Measurements from ENCODE around the gene UST. TPM values are rescaled to one million over a fixed set of nuclear protein-coding genes. Genes with fewer than 3 reads are reported as not detected.

UST gene
- total RNA-seq, 1 experiment from 2014 or later = 3.9 TPM

- H3F3A ChIP-seq (ENCODE audit: low read length, unreplicated experiment) = no peaks in the 10 kb centered on the region
- intact Hi-C loops (cut with micrococcal nuclease) = no loop called here
- H3K9ac ChIP-seq (ENCODE audit: low read length) = no peak overlapping the region
- no peaks in the 10 kb centered on the region for H3K9me2 ChIP-seq (replicated peaks; ENCODE audit: low read length)
- no TSS peak for BruUV-seq (replicated peaks)
- H3K79me2 ChIP-seq (ENCODE audit: low read length) = no peaks in the 10 kb centered on the region
- H3K4me3 ChIP-seq (ENCODE audit: low read length) = no peak overlapping the region
- ATAC-seq (no peak), DNase-seq (no peak)
- H3K36me3 ChIP-seq (ENCODE audit: low read depth, low read length) = no peaks in the 10 kb centered on the region
- no peaks in the 10 kb centered on the region for H3K4me1 ChIP-seq (ENCODE audit: insufficient read depth, low read length)
- no peaks in the 10 kb centered on the region for H3K27me3 ChIP-seq (ENCODE audit: low read length)
- CTCF ChIA-PET = no interaction called here
- H2AFZ ChIP-seq (ENCODE audit: low read length) = no peak overlapping the region
- H3K4me2 ChIP-seq (ENCODE audit: low read length) = no peak overlapping the region
- no peaks in the 10 kb centered on the region for H4K20me1 ChIP-seq (ENCODE audit: low read length)
- POLR2A ChIA-PET (ENCODE audit: unreplicated experiment) = no interaction called here
- H3K27ac ChIP-seq (ENCODE audit: low read length) = no peak overlapping the region
- TF ChIP-seq EZH2 (IDR thresholded peaks at IDR 0.05; ENCODE audit: low read length, unreplicated experiment) (no peak), CTCF (conservative IDR thresholded peaks at IDR 0.05; ENCODE audit: low read depth, low read length) (no peak), EZH2phosphoT487 (IDR thresholded peaks at IDR 0.05; ENCODE audit: borderline replicate concordance, low read length) (no peak)
- H3K9me3 ChIP-seq (ENCODE audit: low read length) = no peaks in the 10 kb centered on the region
Measured at GRCh38 chr6:148990403-148990802, 243.6 kb downstream of the UST start.

GRCh38 chr6:148996815-148997214 is 250.0 kb downstream of the UST start:
- POLR2A ChIA-PET (ENCODE audit: unreplicated experiment) = no interaction called here
- ATAC-seq (no peak), DNase-seq (no peak)

GRCh38 chr6:148997865-148998264 is 251.0 kb downstream of the UST start:
- no peak for DNase-seq

More at GRCh38 chr6:148996815-148997214, 250.0 kb downstream of the UST start:
- 0 out of 2 replicates have a peak, but pooled peaks cover 5% of the 10 kb centered on the region for H3K36me3 ChIP-seq (ENCODE audit: low read depth, low read length)
- no peak for TF ChIP-seq CTCF (conservative IDR thresholded peaks at IDR 0.05; ENCODE audit: low read depth, low read length)
- no peaks in the 10 kb centered on the region for H3K27me3 ChIP-seq (ENCODE audit: low read length)
- no peak overlapping the region for H3K4me3 ChIP-seq (ENCODE audit: low read length)
- no peaks in the 10 kb centered on the region for H3K79me2 ChIP-seq (ENCODE audit: low read length)
- no peaks in the 10 kb centered on the region for H3K9me3 ChIP-seq (ENCODE audit: low read length)
- BruUV-seq (replicated peaks) = no TSS peak
- intact Hi-C loops (cut with micrococcal nuclease) = no loop called here
- H3K9me2 ChIP-seq (replicated peaks; ENCODE audit: low read length) = no peaks in the 10 kb centered on the region
- H2AFZ ChIP-seq (ENCODE audit: low read length) = no peak overlapping the region
- H3F3A ChIP-seq (ENCODE audit: low read length, unreplicated experiment) = no peaks in the 10 kb centered on the region
- H3K27ac ChIP-seq (ENCODE audit: low read length) = no peak overlapping the region
- peaks cover 18% of the 10 kb centered on the region for H3K4me1 ChIP-seq (ENCODE audit: insufficient read depth, low read length)
- H3K4me2 ChIP-seq (ENCODE audit: low read length) = no peak overlapping the region
- CTCF ChIA-PET = no interaction called here
- no peak overlapping the region for H3K9ac ChIP-seq (ENCODE audit: low read length)
- no peaks in the 10 kb centered on the region for H4K20me1 ChIP-seq (ENCODE audit: low read length)

More at GRCh38 chr6:148997865-148998264, 251.0 kb downstream of the UST start:
- H3K9me2 ChIP-seq (replicated peaks; ENCODE audit: low read length) = no peaks in the 10 kb centered on the region
- intact Hi-C loops (cut with micrococcal nuclease) = no loop called here
- no peak for ATAC-seq
- ChIA-PET CTCF (no interaction called here), POLR2A (ENCODE audit: unreplicated experiment) (no interaction called here)
- peaks cover 21% of the 10 kb centered on the region for H3K4me1 ChIP-seq (ENCODE audit: insufficient read depth, low read length)
- H3K79me2 ChIP-seq (ENCODE audit: low read length) = no peaks in the 10 kb centered on the region
- no peaks in the 10 kb centered on the region for H3K9me3 ChIP-seq (ENCODE audit: low read length)
- H3F3A ChIP-seq (ENCODE audit: low read length, unreplicated experiment) = no peaks in the 10 kb centered on the region
- H3K27me3 ChIP-seq (ENCODE audit: low read length) = no peaks in the 10 kb centered on the region
- 0 out of 2 replicates have a peak, but pooled peaks cover 5% of the 10 kb centered on the region for H3K36me3 ChIP-seq (ENCODE audit: low read depth, low read length)
- H3K27ac ChIP-seq (ENCODE audit: low read length) = no peak overlapping the region
- H2AFZ ChIP-seq (ENCODE audit: low read length) = no peak overlapping the region
- H3K9ac ChIP-seq (ENCODE audit: low read length) = no peak overlapping the region
- no peak overlapping the region for H3K4me2 ChIP-seq (ENCODE audit: low read length)
- no TSS peak for BruUV-seq (replicated peaks)
- H4K20me1 ChIP-seq (ENCODE audit: low read length) = no peaks in the 10 kb centered on the region
- no peak overlapping the region for H3K4me3 ChIP-seq (ENCODE audit: low read length)
- TF ChIP-seq CTCF (conservative IDR thresholded peaks at IDR 0.05; ENCODE audit: low read depth, low read length) = no peak
- TF ChIP-seq EZH2phosphoT487 (IDR thresholded peaks at IDR 0.05; ENCODE audit: borderline replicate concordance, low read length) = no peak
- no peak for TF ChIP-seq EZH2 (IDR thresholded peaks at IDR 0.05; ENCODE audit: low read length, unreplicated experiment)
